HepG2 (cell line): ENCODE results near the gene S1PR3.
"Not testable (repeated sequence)": the region's sequence is repeated elsewhere in the genome, so short reads cannot be mapped to it uniquely, and the experiment has no call there.

ENCODE experiments used
- PBX3 ChIP-seq: sonication (generic); formaldehyde crosslinking; IDR thresholded peaks from 2 replicates; pipeline ENCODE4 v1.8.1; 2023; ENCODE audit warnings: missing genetic modification reagents, inconsistent platforms, borderline replicate concordance
- RFX5 ChIP-seq: IDR thresholded peaks from 2 replicates; pipeline ENCODE4 v1.6.1; 2011; ENCODE audit warnings: low read depth, low read length, improper control_type of control experiment

GRCh38 chr9:88941586-88941985 lies 49.7 kb upstream of the S1PR3 start:
- not testable (repeated sequence) for TF ChIP-seq RFX5; PBX3 (CRISPR knock-in tag)
